SK-N-MC (cell line): ENCODE data around the gene C20orf173.

Experiments
- EZH2 ChIP-seq: fragments of 200-600 bp; sonication (generic); IDR thresholded peaks from one replicate; pipeline ENCODE4 v1.6.1; 2017; ENCODE audit warnings: antibody characterized with exemption
- POLR2AphosphoS5 ChIP-seq: IDR thresholded peaks from 2 replicates; pipeline ENCODE4 v1.6.1; 2012; ENCODE audit warnings: mild to moderate bottlenecking, low read depth, low read length, borderline replicate concordance

- TF ChIP-seq POLR2AphosphoS5: no peak
- TF ChIP-seq EZH2: no peak
Observed at GRCh38 chr20:35542990-35543389, 13.5 kb upstream of the C20orf173 start.
